Measurements from ENCODE around the gene KCNQ4.

KCNQ4 gene

GRCh38 chr1:40838045-40838979 lies 54.7 kb downstream of the KCNQ4 start:
- no peak for DNase-seq (ENCODE audit: low read depth, low spot score)
- CTCF ChIA-PET: interaction anchor here (1.3 to 5.2 kb wide), 2 partner anchors 10 to 114 kb away, joined by 6 to 51 read pairs; no protein-coding TSS in a partner anchor
- POLR2A ChIA-PET: no interaction called here
- no peak for TF ChIP-seq CTCF (IDR thresholded peaks at IDR 0.05; ENCODE audit: insufficient read depth, low read length, missing control alignments)
- H3K4me3 ChIP-seq (ENCODE audit: low read depth, low read length): no peak overlapping the region

GRCh38 chr1:40838980-40839942 lies 55.7 kb downstream of the KCNQ4 start:
- CTCF ChIA-PET: interaction anchor here (1.3 to 5.2 kb wide), 2 partner anchors 10 to 113 kb away, joined by 6 to 51 read pairs; no protein-coding TSS in a partner anchor
- no peak for TF ChIP-seq CTCF (IDR thresholded peaks at IDR 0.05; ENCODE audit: insufficient read depth, low read length, missing control alignments)
- H3K4me3 ChIP-seq (ENCODE audit: low read depth, low read length): no peak overlapping the region
- POLR2A ChIA-PET: no interaction called here
- DNase-seq (ENCODE audit: low read depth, low spot score): no peak

GRCh38 chr1:40839943-40840335 lies 56.4 kb downstream of the KCNQ4 start:
- ChIA-PET CTCF (interaction anchor here (5.2 kb wide), 1 partner anchor 9 kb away, joined by 51 read pairs; no protein-coding TSS in a partner anchor), POLR2A (no interaction called here)
- TF ChIP-seq CTCF (IDR thresholded peaks at IDR 0.05; ENCODE audit: insufficient read depth, low read length, missing control alignments): no peak
- no peak for DNase-seq (ENCODE audit: low read depth, low spot score)
- H3K4me3 ChIP-seq (ENCODE audit: low read depth, low read length): no peak overlapping the region

- no peak for TF ChIP-seq CTCF (IDR thresholded peaks at IDR 0.05; ENCODE audit: insufficient read depth, low read length, missing control alignments)
- POLR2A ChIA-PET: no interaction called here
- CTCF ChIA-PET: interaction anchor here (1.8 to 31.0 kb wide), 2 partner anchors 10 to 106 kb away, joined by 15 to 987 read pairs; no protein-coding TSS in a partner anchor
- H3K4me3 ChIP-seq (ENCODE audit: low read depth, low read length): no peak overlapping the region
- no peak for DNase-seq (ENCODE audit: low read depth, low spot score)
These were observed 57.1 kb downstream of the KCNQ4 start for GRCh38 chr1:40840526-40841323.

- POLR2A ChIA-PET: no interaction called here
- TF ChIP-seq CTCF (IDR thresholded peaks at IDR 0.05; ENCODE audit: insufficient read depth, low read length, missing control alignments): no peak
- CTCF ChIA-PET: interaction anchor here (1.8 to 31.0 kb wide), 2 partner anchors 9 to 105 kb away, joined by 15 to 987 read pairs; no protein-coding TSS in a partner anchor
- H3K4me3 ChIP-seq (ENCODE audit: low read depth, low read length): no peak overlapping the region
- no peak for DNase-seq (ENCODE audit: low read depth, low spot score)
These were observed 58.0 kb downstream of the KCNQ4 start for GRCh38 chr1:40841602-40842001.

Data from AG04449 (cell line).